ENCODE results near the gene RHOB. TPM values are rescaled to one million over a fixed set of nuclear protein-coding genes. Genes with fewer than 3 reads are reported as not detected.
A peak's percentile ranks its signal among the peaks of the same experiment; 100 is the strongest.

The RHOB gene
- total RNA-seq, 1 experiment from 2014 or later = 143 TPM

GRCh38 chr2:20436716-20437470 is 10.0 kb upstream of the RHOB start:
- CTCF ChIA-PET = interaction anchor here (0.5 to 6.1 kb wide), 3 partner anchors 25 to 198 kb away, joined by 5 to 50 read pairs (median 27); no protein-coding TSS in a partner anchor
- H3K27ac Mint-ChIP-seq (ENCODE audit: unreplicated experiment) = no peak overlapping the region
- peaks cover 14% of the 10 kb centered on the region for H3K27me3 Mint-ChIP-seq (ENCODE audit: unreplicated experiment)
- no peak for DNase-seq
- no peak overlapping the region for H3K4me3 Mint-ChIP-seq (ENCODE audit: low read depth, unreplicated experiment)
- no TSS peak for BruUV-seq (replicated peaks)
- peaks cover 16% of the 10 kb centered on the region for H3K4me1 Mint-ChIP-seq (ENCODE audit: low read depth, unreplicated experiment)
- TF ChIP-seq, protein P1, sequence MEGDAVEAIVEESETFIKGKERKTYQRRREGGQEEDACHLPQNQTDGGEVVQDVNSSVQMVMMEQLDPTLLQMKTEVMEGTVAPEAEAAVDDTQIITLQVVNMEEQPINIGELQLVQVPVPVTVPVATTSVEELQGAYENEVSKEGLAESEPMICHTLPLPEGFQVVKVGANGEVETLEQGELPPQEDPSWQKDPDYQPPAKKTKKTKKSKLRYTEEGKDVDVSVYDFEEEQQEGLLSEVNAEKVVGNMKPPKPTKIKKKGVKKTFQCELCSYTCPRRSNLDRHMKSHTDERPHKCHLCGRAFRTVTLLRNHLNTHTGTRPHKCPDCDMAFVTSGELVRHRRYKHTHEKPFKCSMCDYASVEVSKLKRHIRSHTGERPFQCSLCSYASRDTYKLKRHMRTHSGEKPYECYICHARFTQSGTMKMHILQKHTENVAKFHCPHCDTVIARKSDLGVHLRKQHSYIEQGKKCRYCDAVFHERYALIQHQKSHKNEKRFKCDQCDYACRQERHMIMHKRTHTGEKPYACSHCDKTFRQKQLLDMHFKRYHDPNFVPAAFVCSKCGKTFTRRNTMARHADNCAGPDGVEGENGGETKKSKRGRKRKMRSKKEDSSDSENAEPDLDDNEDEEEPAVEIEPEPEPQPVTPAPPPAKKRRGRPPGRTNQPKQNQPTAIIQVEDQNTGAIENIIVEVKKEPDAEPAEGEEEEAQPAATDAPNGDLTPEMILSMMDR (IDR thresholded peaks at IDR 0.05; ENCODE audit: unreplicated experiment) = no peak
- intact Hi-C loops (cut with micrococcal nuclease; ENCODE audit: unreplicated experiment) = no loop called here
- H3K9me3 Mint-ChIP-seq (ENCODE audit: low read depth, unreplicated experiment) = no peaks in the 10 kb centered on the region
- peaks cover 16% of the 10 kb centered on the region for H3K36me3 Mint-ChIP-seq (ENCODE audit: insufficient read depth, unreplicated experiment)

GRCh38 chr2:20438334-20439192 is 8.3 kb upstream of the RHOB start:
- intact Hi-C loops (cut with micrococcal nuclease; ENCODE audit: unreplicated experiment) = loop anchor here (2.0 kb wide), 2 partner anchors 28 to 42 kb away; no protein-coding TSS in a partner anchor
- no peaks in the 10 kb centered on the region for H3K9me3 Mint-ChIP-seq (ENCODE audit: low read depth, unreplicated experiment)
- peak overlapping the region; percentile 35 for H3K4me3 Mint-ChIP-seq (ENCODE audit: low read depth, unreplicated experiment)
- TF ChIP-seq, protein P1 (IDR thresholded peaks at IDR 0.05; ENCODE audit: unreplicated experiment) = no peak
- CTCF ChIA-PET = interaction anchor here (0.6 to 6.1 kb wide), 9 partner anchors 17 to 212 kb away, joined by 3 to 50 read pairs (median 8); partner anchors contain the start of gene HS1BP3
- H3K36me3 Mint-ChIP-seq (ENCODE audit: insufficient read depth, unreplicated experiment) = peaks cover 20% of the 10 kb centered on the region
- H3K4me1 Mint-ChIP-seq (ENCODE audit: low read depth, unreplicated experiment) = peaks cover 18% of the 10 kb centered on the region
- DNase-seq = peak; percentile 49
- H3K27ac Mint-ChIP-seq (ENCODE audit: unreplicated experiment) = peak overlapping the region; percentile 55
- H3K27me3 Mint-ChIP-seq (ENCODE audit: unreplicated experiment) = no peaks in the 10 kb centered on the region
- BruUV-seq (replicated peaks) = no TSS peak

DNA sequence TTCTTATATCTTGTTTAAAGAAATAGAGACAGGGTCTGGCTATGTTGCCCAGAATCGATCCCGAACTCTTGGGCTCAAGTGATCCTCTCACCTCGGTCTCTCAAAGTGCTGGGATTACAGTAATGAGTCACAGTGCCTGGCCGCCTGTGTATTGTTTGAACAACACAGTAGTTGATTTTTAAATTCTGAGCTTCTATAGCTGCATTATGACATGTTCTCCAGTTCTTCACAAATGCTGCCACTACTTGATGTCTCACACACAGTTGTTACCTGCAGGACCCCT is 7.7 kb upstream of the RHOB start:
- no TSS peak for BruUV-seq (replicated peaks)
- H3K4me3 Mint-ChIP-seq (ENCODE audit: low read depth, unreplicated experiment) = peak overlapping the region; percentile 35

DNA sequence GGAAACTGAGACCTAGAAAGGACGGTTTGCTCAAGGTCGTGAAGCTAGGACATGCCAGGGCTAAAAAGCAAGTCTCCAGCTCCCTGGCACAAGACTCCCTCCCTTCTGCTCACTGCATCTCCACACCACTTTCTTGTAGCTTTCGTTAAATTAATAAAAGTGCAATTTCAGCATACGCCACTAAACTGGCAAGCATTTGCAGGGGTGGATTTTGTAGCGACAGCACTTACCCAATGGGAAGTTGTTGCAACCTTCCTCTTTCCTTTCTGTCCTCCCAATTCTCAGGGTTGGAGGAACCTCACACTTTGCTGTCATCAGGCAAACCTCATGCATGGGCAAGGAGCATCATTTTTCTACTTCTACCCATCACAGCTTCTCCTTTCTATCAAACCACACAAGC is 7.4 kb upstream of the RHOB start:
- CTCF ChIA-PET = interaction anchor here (0.6 to 6.1 kb wide), 8 partner anchors 24 to 211 kb away, joined by 3 to 50 read pairs (median 10); partner anchors contain the start of gene HS1BP3
- Mint-ChIP-seq H3K27me3 (ENCODE audit: unreplicated experiment) (no peaks in the 10 kb centered on the region), H3K4me1 (ENCODE audit: low read depth, unreplicated experiment) (peaks cover 25% of the 10 kb centered on the region), H3K36me3 (ENCODE audit: insufficient read depth, unreplicated experiment) (peaks cover 22% of the 10 kb centered on the region), H3K27ac (ENCODE audit: unreplicated experiment) (peak overlapping the region; percentile 55), H3K4me3 (ENCODE audit: low read depth, unreplicated experiment) (peak overlapping the region; percentile 35), H3K9me3 (ENCODE audit: low read depth, unreplicated experiment) (no peaks in the 10 kb centered on the region)
- intact Hi-C loops (cut with micrococcal nuclease; ENCODE audit: unreplicated experiment) = loop anchor here (2.0 kb wide), 2 partner anchors 29 to 43 kb away; no protein-coding TSS in a partner anchor
- TF ChIP-seq, protein P1 (IDR thresholded peaks at IDR 0.05; ENCODE audit: unreplicated experiment) = no peak
- BruUV-seq (replicated peaks) = TSS peak; percentile 17
- no peak for DNase-seq

More for the DNA sequence above, 7.7 kb upstream of the RHOB start:
- peak; percentile 47 for DNase-seq
- Mint-ChIP-seq H3K27me3 (ENCODE audit: unreplicated experiment) (no peaks in the 10 kb centered on the region), H3K4me1 (ENCODE audit: low read depth, unreplicated experiment) (peaks cover 23% of the 10 kb centered on the region), H3K9me3 (ENCODE audit: low read depth, unreplicated experiment) (no peaks in the 10 kb centered on the region), H3K27ac (ENCODE audit: unreplicated experiment) (peak overlapping the region; percentile 55), H3K36me3 (ENCODE audit: insufficient read depth, unreplicated experiment) (peaks cover 22% of the 10 kb centered on the region)
- CTCF ChIA-PET = interaction anchor here (0.6 to 6.1 kb wide), 8 partner anchors 24 to 212 kb away, joined by 3 to 50 read pairs (median 10); partner anchors contain the start of gene HS1BP3
- TF ChIP-seq, protein P1 (IDR thresholded peaks at IDR 0.05; ENCODE audit: unreplicated experiment) = no peak
- intact Hi-C loops (cut with micrococcal nuclease; ENCODE audit: unreplicated experiment) = loop anchor here (2.0 kb wide), 2 partner anchors 28 to 42 kb away; no protein-coding TSS in a partner anchor

Measured in Calu3 (cell line).